Erythroblast (primary cell): ENCODE data around the gene SDHB.

Experiments used
- GATA1 ChIP-seq: IDR thresholded peaks from 2 replicates; pipeline ENCODE4 v1.6.1; 2011; ENCODE audit warnings: low read depth, mild to moderate bottlenecking, control low read depth, low read length, moderate library complexity
- POLR2A ChIP-seq: IDR thresholded peaks from 2 replicates; pipeline ENCODE4 v1.6.1; 2011; ENCODE audit warnings: mild to moderate bottlenecking, low read length

- TF ChIP-seq POLR2A (no peak), GATA1 (no peak)
These were observed 67.3 kb downstream of the SDHB start for GRCh38 chr1:16986560-16986959.
